Uterus (tissue), 4 donors: ENCODE data around the gene OR1I1. TPM values are rescaled to one million over a fixed set of nuclear protein-coding genes. Genes with fewer than 3 reads are reported as not detected.
"Not testable (repeated sequence)": the region's sequence is repeated elsewhere in the genome, so short reads cannot be mapped to it uniquely, and the experiment has no call there.

Source experiments
- DNase-seq, 2 donors: peaks; one replicate each; pipeline ENCODE4 v3.0.0-alpha.2; 2019 to 2020
- H3K27ac ChIP-seq, 2 donors: fragments of 200-600 bp; sonication (generic); 1 replicate in 1 of 2; 2 replicates in 1 of 2; pipeline ENCODE4 v1.5.1; 2016 to 2018
- H3K27me3 ChIP-seq, 2 donors: fragments of 200-600 bp; sonication (generic); one replicate each; pipeline ENCODE4 v1.5.1; 2018 to 2019; ENCODE audit warnings: control low read depth in 1 of 2
- H3K36me3 ChIP-seq, 2 donors: fragments of 200-600 bp; sonication (generic); one replicate each; pipeline ENCODE4 v1.5.1; 2019; ENCODE audit warnings: control low read depth in 1 of 2
- H3K4me1 ChIP-seq, 2 donors: fragments of 200-600 bp; sonication (generic); one replicate each; pipeline ENCODE4 v1.5.1; 2018 to 2019; ENCODE audit warnings: control low read depth in 1 of 2
- H3K4me3 ChIP-seq, 2 donors: fragments of 200-600 bp; sonication (generic); 1 replicate in 1 of 2; 2 replicates in 1 of 2; pipeline ENCODE4 v1.5.1; 2018 to 2019; ENCODE audit warnings: mild to moderate bottlenecking in 1 of 2
- H3K9me3 ChIP-seq, 2 donors: fragments of 200-600 bp; sonication (generic); one replicate each; pipeline ENCODE4 v1.5.1; 2019; ENCODE audit warnings: control low read depth in 1 of 2
- POLR2A ChIP-seq, 2 donors: fragments of 450-650 bp; IDR thresholded peaks; one replicate each; pipeline ENCODE4 v1.6.1; 2016; ENCODE audit warnings: antibody characterized with exemption in 2 of 2, mild to moderate bottlenecking in 1 of 2, moderate library complexity in 1 of 2
- intact Hi-C: fragments of 100-400 bp; cut with DNase I; formaldehyde crosslinking; loops from one replicate; pipeline ENCODE4 v1.15.1; 2023; ENCODE audit warnings: low total_unique reads
- total RNA-seq, 4 donors: library from RNA; depleted of rRNA in 3 of 4; stranded (reverse); fragments of >200 nt in 3 of 4; gene quantifications; one replicate each; pipeline versions ENCODE4 v1.1.0 to v1.2.4, GENCODE V29; 2014 to 2023
- TF ChIP-seq, protein P1 (sequence below), 4 experiments: fragments of 200-600 bp in 2 of 4; fragments of 450-650 bp in 2 of 4; sonication (generic) in 2 of 4; IDR thresholded peaks; one replicate each; pipeline ENCODE4 v1.5.1; 2016 to 2019; ENCODE audit warnings: antibody characterized with exemption in 4 of 4, mild to moderate bottlenecking in 2 of 4, moderate library complexity in 1 of 4
- donor health status: DM: yes; HTN: yes; CAD: no.

The OR1I1 gene
- total RNA-seq, 4 donors from 2014 or later: not detected

DNA sequence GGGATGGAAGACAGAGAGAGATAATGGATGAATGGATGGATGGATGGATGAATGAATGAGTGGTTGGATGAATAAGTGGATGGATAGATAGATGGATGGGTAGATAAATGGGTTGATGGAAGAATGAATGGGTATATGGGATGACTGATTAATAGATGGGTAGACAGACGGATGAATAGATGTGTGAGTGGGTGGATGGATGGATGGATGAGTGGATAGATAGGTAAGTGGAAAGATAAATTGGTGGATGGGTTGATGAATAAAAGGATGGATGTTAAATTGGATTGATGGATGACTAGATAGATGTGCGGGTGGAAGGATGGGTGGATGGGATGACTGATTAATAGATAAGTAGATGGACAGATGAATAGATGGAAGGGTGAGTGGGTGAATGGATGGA, 31.4 kb upstream of the OR1I1 start:
- intact Hi-C loops: no loop called here

DNA sequence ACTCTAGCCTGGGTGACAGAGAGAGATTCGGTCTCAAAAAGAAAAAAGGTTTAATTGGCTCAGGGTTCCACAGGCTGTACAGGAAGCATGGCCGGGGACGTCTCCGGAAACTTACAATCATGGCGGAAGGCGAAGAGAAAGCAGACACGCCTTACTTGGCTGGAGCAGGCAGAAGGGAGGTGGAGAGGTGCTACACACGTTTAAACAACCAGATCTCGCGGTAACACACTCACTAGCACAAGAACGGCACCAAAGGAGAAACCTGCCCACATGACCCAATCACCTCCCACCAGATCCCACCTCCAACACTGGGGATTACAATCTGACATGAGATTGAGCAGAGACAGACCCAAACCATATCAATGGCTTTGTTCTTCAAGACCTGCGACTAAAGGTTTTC, 20.0 kb upstream of the OR1I1 start:
- no peak for TF ChIP-seq POLR2A (IDR thresholded peaks at IDR 0.05)
- TF ChIP-seq, protein P1, sequence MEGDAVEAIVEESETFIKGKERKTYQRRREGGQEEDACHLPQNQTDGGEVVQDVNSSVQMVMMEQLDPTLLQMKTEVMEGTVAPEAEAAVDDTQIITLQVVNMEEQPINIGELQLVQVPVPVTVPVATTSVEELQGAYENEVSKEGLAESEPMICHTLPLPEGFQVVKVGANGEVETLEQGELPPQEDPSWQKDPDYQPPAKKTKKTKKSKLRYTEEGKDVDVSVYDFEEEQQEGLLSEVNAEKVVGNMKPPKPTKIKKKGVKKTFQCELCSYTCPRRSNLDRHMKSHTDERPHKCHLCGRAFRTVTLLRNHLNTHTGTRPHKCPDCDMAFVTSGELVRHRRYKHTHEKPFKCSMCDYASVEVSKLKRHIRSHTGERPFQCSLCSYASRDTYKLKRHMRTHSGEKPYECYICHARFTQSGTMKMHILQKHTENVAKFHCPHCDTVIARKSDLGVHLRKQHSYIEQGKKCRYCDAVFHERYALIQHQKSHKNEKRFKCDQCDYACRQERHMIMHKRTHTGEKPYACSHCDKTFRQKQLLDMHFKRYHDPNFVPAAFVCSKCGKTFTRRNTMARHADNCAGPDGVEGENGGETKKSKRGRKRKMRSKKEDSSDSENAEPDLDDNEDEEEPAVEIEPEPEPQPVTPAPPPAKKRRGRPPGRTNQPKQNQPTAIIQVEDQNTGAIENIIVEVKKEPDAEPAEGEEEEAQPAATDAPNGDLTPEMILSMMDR (IDR thresholded peaks at IDR 0.05): no peak
- H3K4me3 ChIP-seq: no peak overlapping the region
- H3K27me3 ChIP-seq: no peaks in the 10 kb centered on the region
- H3K27ac ChIP-seq: no peak overlapping the region
- no peaks in the 10 kb centered on the region for H3K9me3 ChIP-seq
- DNase-seq: no peak
- intact Hi-C loops: no loop called here
- no peaks in the 10 kb centered on the region for H3K36me3 ChIP-seq
- H3K4me1 ChIP-seq: no peaks in the 10 kb centered on the region

More for the DNA sequence above, 31.4 kb upstream of the OR1I1 start:
- no peak for DNase-seq
- Histone ChIP-seq H3K27me3 (no peaks in the 10 kb centered on the region), H3K4me1 (no peaks in the 10 kb centered on the region), H3K9me3 (no peaks in the 10 kb centered on the region), H3K27ac (no peak overlapping the region), H3K4me3 (no peak overlapping the region), H3K36me3 (no peaks in the 10 kb centered on the region)
- TF ChIP-seq POLR2A (IDR thresholded peaks at IDR 0.05): no peak
- TF ChIP-seq, protein P1 (IDR thresholded peaks at IDR 0.05): no peak

DNA sequence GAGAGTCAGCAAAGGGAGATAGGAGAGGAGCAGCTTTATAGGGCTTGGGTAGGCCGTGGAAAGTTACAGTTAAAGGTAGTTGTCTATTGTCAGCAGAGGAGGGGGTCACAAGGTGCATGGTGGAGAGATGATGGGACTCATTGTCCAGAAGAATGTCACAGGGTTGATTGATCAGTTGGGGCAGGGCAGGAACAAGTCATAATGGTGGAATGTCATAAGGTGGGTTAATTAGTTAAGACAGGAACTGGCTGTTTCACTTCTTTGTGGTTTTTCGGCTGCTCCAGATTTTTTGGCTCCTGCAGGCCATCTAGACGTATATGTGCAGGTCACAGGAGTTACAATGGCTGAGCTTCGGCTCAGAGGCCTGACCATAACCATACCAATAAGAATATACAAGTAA, 11.6 kb upstream of the OR1I1 start:
- intact Hi-C loops, H3K27me3 ChIP-seq, H3K9me3 ChIP-seq, H3K36me3 ChIP-seq, H3K4me1 ChIP-seq, H3K4me3 ChIP-seq, DNase-seq, H3K27ac ChIP-seq: not testable (repeated sequence)

DNA sequence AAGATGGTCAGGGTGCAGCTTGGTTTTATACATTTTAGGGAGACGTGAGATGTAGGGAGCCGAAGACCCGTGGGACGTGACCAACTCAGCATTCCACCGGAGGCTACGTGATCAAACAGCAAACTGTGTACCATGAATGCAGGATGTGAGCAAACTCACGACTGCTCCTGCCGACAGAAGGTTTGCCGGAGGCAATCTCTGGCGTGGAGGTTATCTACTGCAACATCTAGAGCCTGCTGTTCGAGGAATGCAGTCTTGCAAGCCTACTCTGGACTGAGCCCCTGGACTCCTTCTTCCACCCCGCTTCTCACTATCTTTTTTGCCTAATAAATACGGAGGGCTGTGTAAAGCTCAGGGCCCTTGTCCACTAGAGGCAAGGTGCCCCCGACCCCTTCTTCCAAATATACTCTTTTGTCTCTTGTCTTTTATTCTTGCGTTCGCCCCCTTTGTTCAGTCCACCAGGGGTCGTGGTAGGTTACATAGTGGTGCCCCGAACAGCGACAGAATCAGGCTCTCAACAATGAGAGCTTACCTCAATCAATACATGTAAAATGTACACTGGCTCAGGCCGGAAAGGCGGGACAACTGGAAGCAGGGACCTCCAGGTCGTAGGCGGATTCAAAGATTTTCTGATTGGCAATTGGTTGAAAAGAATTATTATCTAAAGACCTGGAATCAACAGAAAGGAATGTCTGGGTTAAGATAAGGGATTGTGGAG, 8.9 kb upstream of the OR1I1 start:
- Histone ChIP-seq H3K4me1 (no peaks in the 10 kb centered on the region), H3K4me3 (no peak overlapping the region), H3K9me3 (no peaks in the 10 kb centered on the region), H3K27me3 (no peaks in the 10 kb centered on the region), H3K27ac (no peak overlapping the region), H3K36me3 (no peaks in the 10 kb centered on the region)
- TF ChIP-seq, protein P1 (IDR thresholded peaks at IDR 0.05): no peak
- TF ChIP-seq POLR2A (IDR thresholded peaks at IDR 0.05): no peak
- intact Hi-C loops: no loop called here
- no peak for DNase-seq

DNA sequence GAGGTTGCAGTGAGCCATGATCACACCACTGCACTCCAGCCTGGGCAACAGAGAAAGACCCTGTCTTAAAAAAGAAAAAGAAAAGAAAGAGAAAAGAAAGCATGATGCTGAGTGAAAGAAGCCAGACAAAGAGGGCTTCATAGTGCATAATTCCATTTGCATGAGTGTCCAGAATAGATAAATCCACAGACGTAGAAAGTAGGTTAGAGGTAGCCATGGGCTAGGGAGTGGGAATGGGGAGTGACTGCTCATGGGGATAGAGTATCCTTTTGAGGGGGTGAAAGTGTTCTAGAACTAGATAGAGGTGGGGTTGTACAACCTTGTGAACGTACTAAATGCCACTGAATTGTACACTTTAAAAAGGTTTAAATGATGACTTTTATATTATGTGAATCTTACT, 7.6 kb upstream of the OR1I1 start:
- no peak overlapping the region for H3K4me3 ChIP-seq
- H3K36me3 ChIP-seq: no peaks in the 10 kb centered on the region
- H3K4me1 ChIP-seq: no peaks in the 10 kb centered on the region
- no peaks in the 10 kb centered on the region for H3K9me3 ChIP-seq
- intact Hi-C loops: no loop called here
- no peak for TF ChIP-seq POLR2A (IDR thresholded peaks at IDR 0.05)
- TF ChIP-seq, protein P1 (IDR thresholded peaks at IDR 0.05): no peak
- no peak for DNase-seq
- H3K27me3 ChIP-seq: no peaks in the 10 kb centered on the region
- H3K27ac ChIP-seq: no peak overlapping the region

DNA sequence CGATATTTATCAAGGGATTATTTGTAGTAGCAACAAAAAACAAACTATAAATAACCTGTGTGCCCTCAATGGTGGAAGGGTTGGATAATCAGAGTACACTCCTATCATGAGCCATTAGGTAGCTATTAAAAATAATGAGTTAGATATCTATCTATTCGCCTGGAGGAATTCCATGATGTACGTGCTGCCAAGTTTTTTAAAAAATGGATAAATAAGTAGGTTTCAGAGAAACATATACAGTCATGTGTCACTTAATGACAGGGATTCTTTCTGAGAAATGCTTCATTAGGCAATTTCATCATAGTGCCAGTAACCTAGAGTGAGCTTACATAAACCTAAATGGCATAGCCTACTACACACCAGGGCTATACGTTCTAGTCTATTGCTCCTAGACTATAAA, 6.2 kb upstream of the OR1I1 start:
- intact Hi-C loops: no loop called here
- Histone ChIP-seq H3K36me3 (no peaks in the 10 kb centered on the region), H3K4me1 (no peaks in the 10 kb centered on the region), H3K4me3 (no peak overlapping the region), H3K27me3 (no peaks in the 10 kb centered on the region), H3K9me3 (no peaks in the 10 kb centered on the region), H3K27ac (no peak overlapping the region)
- TF ChIP-seq POLR2A (IDR thresholded peaks at IDR 0.05): no peak
- TF ChIP-seq, protein P1 (IDR thresholded peaks at IDR 0.05): no peak
- no peak for DNase-seq

DNA sequence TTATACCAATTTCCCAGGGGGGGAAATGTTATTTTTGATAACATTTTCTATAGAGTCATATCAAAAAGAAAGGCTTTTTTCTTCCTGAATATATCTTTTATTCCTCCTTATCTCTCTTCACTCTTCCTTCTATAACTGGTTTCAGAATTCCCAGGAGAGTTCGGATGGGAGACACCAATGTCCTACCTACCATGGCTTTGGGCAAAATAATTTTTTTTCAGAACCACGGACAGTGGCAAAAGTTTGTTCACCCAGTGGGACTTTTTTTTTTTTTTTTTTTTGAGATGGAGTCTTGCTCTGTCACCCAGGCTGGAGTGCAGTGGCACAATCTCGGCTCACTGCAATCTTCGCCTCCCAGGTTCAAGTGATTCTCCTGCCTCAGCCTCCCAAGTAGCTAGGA, 2.0 kb upstream of the OR1I1 start:
- intact Hi-C loops, H3K4me1 ChIP-seq, H3K9me3 ChIP-seq, H3K27ac ChIP-seq, H3K4me3 ChIP-seq, DNase-seq, H3K27me3 ChIP-seq, H3K36me3 ChIP-seq: not testable (repeated sequence)
